Esophagus squamous epithelium (tissue), 5 donors: ENCODE results near the gene C8G. TPM values are rescaled to one million over a fixed set of nuclear protein-coding genes. Genes with fewer than 3 reads are reported as not detected.

ENCODE experiments used
- DNase-seq: peaks from one replicate; lab custom pipeline; 2025; lab: John Stamatoyannopoulos, UW
- H3K27ac ChIP-seq, 4 donors: fragments of 200-600 bp; sonication (generic); one replicate each; pipeline ENCODE4 v1.5.1; 2016 to 2019; ENCODE audit warnings: mild to moderate bottlenecking in 1 of 4
- H3K27me3 ChIP-seq, 4 donors: fragments of 200-600 bp; sonication (generic); 1 replicate in 3 of 4; 2 replicates in 1 of 4; pipeline versions ENCODE4 v1.5.1 to v1.6.0; 2017 to 2021; ENCODE audit warnings: antibody characterized with exemption in 1 of 4
- H3K36me3 ChIP-seq, 3 donors: fragments of 200-600 bp; sonication (generic); one replicate each; pipeline ENCODE4 v1.5.1; 2016 to 2019
- H3K4me1 ChIP-seq, 3 donors: fragments of 200-600 bp; sonication (generic); one replicate each; pipeline ENCODE4 v1.5.1; 2017 to 2019
- H3K4me3 ChIP-seq, 4 donors: fragments of 200-600 bp; sonication (generic); 1 replicate in 3 of 4; 2 replicates in 1 of 4; pipeline ENCODE4 v1.5.1; 2016 to 2019; ENCODE audit warnings: mild to moderate bottlenecking in 2 of 4, moderate library complexity in 1 of 4
- H3K9me3 ChIP-seq, 3 donors: fragments of 200-600 bp; sonication (generic); one replicate each; pipeline ENCODE4 v1.5.1; 2016 to 2019
- POLR2A ChIP-seq, 4 donors: fragments of 450-650 bp; IDR thresholded peaks; one replicate each; pipeline ENCODE4 v1.6.1; 2017; ENCODE audit warnings: antibody characterized with exemption in 4 of 4, mild to moderate bottlenecking in 4 of 4, moderate library complexity in 3 of 4
- WGBS, 2 donors: methylation state at CpG; one replicate each; pipeline ENCODE4 v1.1.5; 2018; 5-methylcytosine and 5-hydroxymethylcytosine counted together
- intact Hi-C: fragments of 100-400 bp; cut with DNase I; formaldehyde crosslinking; loops from one replicate; pipeline ENCODE4 v1.15.0; 2022
- total RNA-seq, 4 donors: library from RNA; depleted of rRNA; stranded (reverse); fragments of >200 nt; gene quantifications; one replicate each; pipeline ENCODE4 v1.1.0, GENCODE V29; 2016
- TF ChIP-seq, protein P1 (sequence below), 6 experiments: fragments of 450-650 bp in 4 of 6; fragments of 200-600 bp in 2 of 6; sonication (generic) in 2 of 6; IDR thresholded peaks; one replicate each; pipeline ENCODE4 v1.5.1; 2016 to 2019; ENCODE audit warnings: antibody characterized with exemption in 6 of 6, mild to moderate bottlenecking in 4 of 6, moderate library complexity in 4 of 6
- donor health status: DM: yes; HTN: yes; CAD: no.

The C8G gene
- total RNA-seq, 4 donors from 2014 or later, result 1.6 TPM; not detected in 3

DNA sequence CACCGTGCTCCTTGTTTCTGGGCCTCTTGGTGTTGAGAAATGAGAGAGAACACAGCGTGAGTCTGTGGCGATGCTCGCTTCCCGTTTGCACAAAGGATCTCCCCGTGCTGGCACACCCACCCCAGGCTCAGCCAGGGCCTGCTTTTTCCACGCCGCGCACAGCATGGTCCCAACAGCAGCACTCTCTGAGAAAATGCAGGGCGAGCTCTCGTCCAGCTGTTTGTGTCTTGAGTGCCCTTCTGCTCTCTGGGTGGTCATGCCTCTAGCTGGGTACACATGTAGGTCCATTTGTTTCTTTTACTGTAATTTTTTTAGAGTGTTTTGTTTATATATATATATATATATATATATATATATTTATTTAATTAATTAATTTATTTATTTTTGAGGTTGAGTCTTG is 27.1 kb upstream of the C8G start:
- Histone ChIP-seq H3K27ac (no peak overlapping the region), H3K4me1 (peaks cover 0 to 12% (median 0%) of the 10 kb centered on the region in 3 donors), H3K4me3 (no peak overlapping the region), H3K9me3 (no peaks in the 10 kb centered on the region), H3K36me3 (peaks cover 27 to 98% (median 39%) of the 10 kb centered on the region in 3 donors), H3K27me3 (no peaks in the 10 kb centered on the region)
- DNase-seq, result no peak
- TF ChIP-seq, protein P1, sequence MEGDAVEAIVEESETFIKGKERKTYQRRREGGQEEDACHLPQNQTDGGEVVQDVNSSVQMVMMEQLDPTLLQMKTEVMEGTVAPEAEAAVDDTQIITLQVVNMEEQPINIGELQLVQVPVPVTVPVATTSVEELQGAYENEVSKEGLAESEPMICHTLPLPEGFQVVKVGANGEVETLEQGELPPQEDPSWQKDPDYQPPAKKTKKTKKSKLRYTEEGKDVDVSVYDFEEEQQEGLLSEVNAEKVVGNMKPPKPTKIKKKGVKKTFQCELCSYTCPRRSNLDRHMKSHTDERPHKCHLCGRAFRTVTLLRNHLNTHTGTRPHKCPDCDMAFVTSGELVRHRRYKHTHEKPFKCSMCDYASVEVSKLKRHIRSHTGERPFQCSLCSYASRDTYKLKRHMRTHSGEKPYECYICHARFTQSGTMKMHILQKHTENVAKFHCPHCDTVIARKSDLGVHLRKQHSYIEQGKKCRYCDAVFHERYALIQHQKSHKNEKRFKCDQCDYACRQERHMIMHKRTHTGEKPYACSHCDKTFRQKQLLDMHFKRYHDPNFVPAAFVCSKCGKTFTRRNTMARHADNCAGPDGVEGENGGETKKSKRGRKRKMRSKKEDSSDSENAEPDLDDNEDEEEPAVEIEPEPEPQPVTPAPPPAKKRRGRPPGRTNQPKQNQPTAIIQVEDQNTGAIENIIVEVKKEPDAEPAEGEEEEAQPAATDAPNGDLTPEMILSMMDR (IDR thresholded peaks at IDR 0.05), result no peak
- no peak for TF ChIP-seq POLR2A (IDR thresholded peaks at IDR 0.05)
- WGBS, 2 donors, result 82 to 94% methylated on average over 7 of the region's 11 CpGs
- intact Hi-C loops, result no loop called here

DNA sequence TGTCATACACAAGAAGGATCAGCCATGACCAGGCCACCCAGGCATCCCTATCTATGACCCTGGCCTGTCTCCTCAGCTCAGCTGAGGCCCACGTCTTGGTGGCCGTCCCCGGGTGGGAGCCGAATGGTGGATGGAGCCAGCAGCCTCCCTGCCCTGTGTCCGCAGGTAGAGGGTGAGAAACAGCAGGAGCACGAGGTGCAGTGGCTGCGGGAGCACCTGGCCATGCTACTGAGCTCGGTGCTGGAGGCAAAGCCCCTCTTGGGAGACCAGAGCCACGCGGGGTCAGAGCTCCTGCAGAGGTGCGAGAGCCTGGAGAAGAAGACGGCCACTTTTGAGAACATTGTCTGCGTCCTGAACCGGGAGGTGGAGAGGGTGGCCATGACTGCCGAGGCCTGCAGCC is 25.0 kb upstream of the C8G start:
- no peak for DNase-seq
- H3K27ac ChIP-seq, result no peak overlapping the region
- WGBS, 2 donors, result 91 to 98% methylated on average over 9 to 11 of the region's 15 CpGs

DNA sequence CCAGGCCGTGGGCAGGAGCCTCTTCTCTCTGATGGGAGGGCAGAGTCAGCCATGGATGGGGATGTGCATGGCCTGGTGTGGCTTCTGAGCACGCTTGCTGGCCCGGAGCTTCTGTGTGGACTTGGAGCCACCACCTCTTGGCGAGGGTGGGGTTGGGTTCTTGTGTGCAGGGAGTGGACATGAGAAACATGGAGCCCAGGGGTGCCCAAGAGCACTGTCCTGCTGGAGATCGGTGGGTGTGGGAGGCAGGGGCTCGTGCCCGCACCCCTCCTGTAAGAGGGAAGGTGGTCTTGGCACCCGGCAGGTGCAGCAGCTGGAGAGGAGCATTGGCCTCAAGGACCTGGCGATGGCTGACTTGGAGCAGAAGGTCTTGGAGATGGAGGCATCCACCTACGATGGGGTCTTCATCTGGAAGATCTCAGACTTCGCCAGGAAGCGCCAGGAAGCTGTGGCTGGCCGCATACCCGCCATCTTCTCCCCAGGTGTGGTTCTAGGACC is 24.3 kb upstream of the C8G start:
- intact Hi-C loops, result no loop called here
- no peak for DNase-seq
- TF ChIP-seq POLR2A (IDR thresholded peaks at IDR 0.05), result no peak
- TF ChIP-seq, protein P1 (IDR thresholded peaks at IDR 0.05), result no peak
- H3K4me3 ChIP-seq, result no peak overlapping the region
- H3K4me1 ChIP-seq, result peaks cover 0 to 22% (median 0%) of the 10 kb centered on the region in 3 donors
- H3K9me3 ChIP-seq, result no peaks in the 10 kb centered on the region
- peaks cover 21 to 98% (median 41%) of the 10 kb centered on the region in 3 donors for H3K36me3 ChIP-seq
- no peaks in the 10 kb centered on the region for H3K27me3 ChIP-seq
- no peak overlapping the region for H3K27ac ChIP-seq
- 94 to 100% methylated on average over 6 to 8 of the region's 14 CpGs for WGBS, 2 donors

More for the DNA sequence above, 25.0 kb upstream of the C8G start:
- H3K36me3 ChIP-seq, result peaks cover 21 to 98% (median 37%) of the 10 kb centered on the region in 3 donors
- H3K4me3 ChIP-seq, result no peak overlapping the region
- no peaks in the 10 kb centered on the region for H3K27me3 ChIP-seq
- TF ChIP-seq, protein P1 (IDR thresholded peaks at IDR 0.05), result no peak
- no peak for TF ChIP-seq POLR2A (IDR thresholded peaks at IDR 0.05)
- intact Hi-C loops, result no loop called here
- peaks cover 0 to 14% (median 0%) of the 10 kb centered on the region in 3 donors for H3K4me1 ChIP-seq
- no peaks in the 10 kb centered on the region for H3K9me3 ChIP-seq

DNA sequence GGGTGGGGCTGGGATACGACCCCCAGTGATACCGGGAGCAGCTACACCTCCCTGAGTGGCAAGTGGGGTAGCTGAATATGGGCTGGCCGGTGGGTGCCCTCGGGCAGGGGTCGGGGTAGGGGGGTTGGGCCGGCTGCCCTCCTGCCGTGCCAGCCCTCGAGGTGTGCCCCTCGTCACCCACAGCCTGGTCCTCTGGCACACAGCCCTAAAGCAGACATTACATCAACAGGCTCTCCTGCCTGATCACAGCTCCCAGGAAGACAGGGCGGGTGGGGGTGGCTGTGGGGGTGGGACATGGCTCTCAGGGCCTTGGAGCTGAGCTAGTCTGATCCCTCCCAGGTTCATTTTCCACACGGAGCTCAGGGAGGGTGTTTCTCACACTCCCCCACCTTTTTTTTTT is 23.7 kb upstream of the C8G start:
- 53 to 94% methylated on average over 2 to 8 of the region's 11 CpGs for WGBS, 2 donors

DNA sequence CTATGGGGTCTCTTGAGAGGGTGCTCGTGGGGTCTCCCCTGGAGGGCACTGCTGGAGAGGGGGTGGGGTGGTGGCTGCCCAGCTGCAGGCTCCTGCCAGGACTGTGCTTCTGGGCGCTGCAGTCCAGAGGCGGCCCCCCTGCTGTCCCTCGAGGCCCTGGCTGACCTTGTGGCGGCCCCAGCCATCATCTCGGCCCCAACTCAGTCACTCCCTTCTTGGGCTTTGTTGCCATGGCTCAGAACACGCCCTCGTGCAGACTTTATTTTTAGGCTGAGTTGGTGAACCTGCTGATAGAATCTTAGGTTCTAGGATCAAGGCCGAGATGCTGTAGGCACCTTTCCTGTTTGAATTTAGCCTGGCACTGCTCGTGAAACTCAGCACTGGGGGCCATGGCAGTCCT is 23.3 kb upstream of the C8G start:
- no peak overlapping the region for H3K27ac ChIP-seq
- DNase-seq, result no peak
- intact Hi-C loops, result no loop called here
- TF ChIP-seq POLR2A (IDR thresholded peaks at IDR 0.05), result no peak
- TF ChIP-seq, protein P1 (IDR thresholded peaks at IDR 0.05), result no peak
- H3K9me3 ChIP-seq, result no peaks in the 10 kb centered on the region
- peaks cover 0 to 22% (median 0%) of the 10 kb centered on the region in 3 donors for H3K4me1 ChIP-seq
- H3K4me3 ChIP-seq, result no peak overlapping the region
- peaks cover 18 to 98% (median 46%) of the 10 kb centered on the region in 3 donors for H3K36me3 ChIP-seq
- no peaks in the 10 kb centered on the region for H3K27me3 ChIP-seq
- 80 to 81% methylated on average over 3 to 4 of the region's 10 CpGs for WGBS, 2 donors

More for the DNA sequence above, 23.7 kb upstream of the C8G start:
- peaks cover 21 to 98% (median 47%) of the 10 kb centered on the region in 3 donors for H3K36me3 ChIP-seq
- no peak overlapping the region for H3K27ac ChIP-seq
- H3K9me3 ChIP-seq, result no peaks in the 10 kb centered on the region
- no peak for DNase-seq
- no peaks in the 10 kb centered on the region for H3K27me3 ChIP-seq
- H3K4me1 ChIP-seq, result peaks cover 0 to 22% (median 0%) of the 10 kb centered on the region in 3 donors
- intact Hi-C loops, result no loop called here
- TF ChIP-seq POLR2A (IDR thresholded peaks at IDR 0.05), result no peak
- H3K4me3 ChIP-seq, result no peak overlapping the region
